ENCODE results near the gene H1-8. TPM values are rescaled to one million over a fixed set of nuclear protein-coding genes. Genes with fewer than 3 reads are reported as not detected.

The H1-8 gene
- total RNA-seq, 1 experiment from 2014 or later: not detected

- in situ Hi-C loops (cut with HindIII; ENCODE audit: low pct_unique_long_range_greater_than_20kb, low sequenced_read_pairs): no loop called here
- DNase-seq (ENCODE audit: low read depth): no peak
Measured at GRCh38 chr3:129562803-129563202, 19.8 kb downstream of the H1-8 start.

DNA sequence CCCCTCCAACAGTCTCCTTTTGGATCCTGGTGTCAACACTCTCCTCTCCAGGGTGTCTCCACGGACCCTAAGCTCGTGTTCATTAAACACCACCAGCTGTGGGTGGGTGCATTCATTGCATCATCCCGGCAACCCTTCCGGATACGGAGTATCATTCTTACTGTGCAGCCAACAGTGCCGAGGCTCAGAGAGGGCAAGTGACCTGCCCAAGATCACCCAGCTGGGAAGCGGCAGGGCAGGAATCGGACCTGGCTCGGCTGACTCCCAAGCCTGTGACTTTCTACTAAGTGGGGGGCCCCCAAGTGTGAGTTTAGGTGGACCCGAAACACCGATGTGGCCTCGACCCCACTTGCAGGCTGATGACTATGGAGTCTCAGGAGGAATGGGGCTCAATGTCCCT, 20.4 kb downstream of the H1-8 start:
- no peak for DNase-seq (ENCODE audit: low read depth)
- in situ Hi-C loops (cut with HindIII; ENCODE audit: low pct_unique_long_range_greater_than_20kb, low sequenced_read_pairs): no loop called here

GRCh38 chr3:129563850-129564535, 21.0 kb downstream of the H1-8 start:
- in situ Hi-C loops (cut with HindIII; ENCODE audit: low pct_unique_long_range_greater_than_20kb, low sequenced_read_pairs): no loop called here
- no peak for DNase-seq (ENCODE audit: low read depth)

DNA sequence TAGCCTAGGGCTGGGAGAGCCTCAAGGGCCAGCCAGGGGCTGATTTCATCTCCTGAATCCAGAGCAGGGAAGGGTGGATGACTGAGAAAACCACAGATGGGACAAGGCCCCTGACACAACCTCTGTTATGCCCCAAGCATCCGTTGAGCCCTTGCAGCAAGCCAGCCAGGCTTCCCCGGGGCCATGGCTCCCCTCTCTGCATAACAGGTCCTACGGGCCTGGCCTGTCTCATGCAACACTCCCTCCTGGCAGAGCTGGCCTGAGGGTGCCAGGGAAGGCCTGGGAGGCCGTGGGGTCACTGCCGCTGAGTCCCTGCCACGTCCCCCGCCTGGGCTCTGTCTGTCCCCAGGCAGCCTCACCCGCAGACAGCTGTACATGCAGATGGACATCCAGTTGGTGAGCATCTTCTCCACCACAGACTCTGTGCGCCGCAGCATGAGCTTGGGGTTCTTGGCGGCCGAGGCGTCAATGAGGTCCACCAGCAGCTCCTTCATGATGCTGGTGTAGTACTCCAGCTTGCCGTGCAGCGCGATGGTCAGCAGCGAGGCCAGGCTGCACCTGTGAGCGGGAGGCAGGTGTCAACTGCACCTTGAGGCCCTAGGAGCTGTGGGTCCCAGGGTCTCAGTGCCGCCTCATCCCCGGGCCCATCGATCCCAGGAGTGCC, 22.1 kb downstream of the H1-8 start:
- in situ Hi-C loops (cut with HindIII; ENCODE audit: low pct_unique_long_range_greater_than_20kb, low sequenced_read_pairs): no loop called here
- no peak for DNase-seq (ENCODE audit: low read depth)

GRCh38 chr3:129565902-129566301, 22.9 kb downstream of the H1-8 start:
- in situ Hi-C loops (cut with HindIII; ENCODE audit: low pct_unique_long_range_greater_than_20kb, low sequenced_read_pairs): no loop called here
- DNase-seq (ENCODE audit: low read depth): no peak

GRCh38 chr3:129567176-129567705, 24.3 kb downstream of the H1-8 start:
- in situ Hi-C loops (cut with HindIII; ENCODE audit: low pct_unique_long_range_greater_than_20kb, low sequenced_read_pairs): no loop called here
- no peak for DNase-seq (ENCODE audit: low read depth)

DNA sequence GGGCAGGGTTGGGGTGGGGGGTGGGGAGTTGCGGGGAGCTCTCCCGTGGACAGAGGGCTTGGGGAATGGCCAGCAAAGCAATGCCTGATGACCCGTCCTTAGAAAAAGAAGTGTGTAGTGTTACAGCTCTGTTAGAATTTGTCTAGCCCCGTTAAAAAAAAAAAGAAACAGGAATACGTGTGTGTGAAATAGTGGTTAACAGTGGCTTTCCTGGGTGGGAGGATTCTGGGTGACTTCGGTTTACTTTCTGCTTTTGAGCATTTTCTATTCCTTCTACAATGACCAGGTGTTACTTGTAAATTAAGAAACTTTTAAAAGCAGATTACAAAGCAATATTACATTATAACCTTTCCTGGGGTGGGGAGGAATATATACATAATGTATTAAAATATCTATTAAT, 25.0 kb downstream of the H1-8 start:
- DNase-seq (ENCODE audit: low read depth): no peak

DNA sequence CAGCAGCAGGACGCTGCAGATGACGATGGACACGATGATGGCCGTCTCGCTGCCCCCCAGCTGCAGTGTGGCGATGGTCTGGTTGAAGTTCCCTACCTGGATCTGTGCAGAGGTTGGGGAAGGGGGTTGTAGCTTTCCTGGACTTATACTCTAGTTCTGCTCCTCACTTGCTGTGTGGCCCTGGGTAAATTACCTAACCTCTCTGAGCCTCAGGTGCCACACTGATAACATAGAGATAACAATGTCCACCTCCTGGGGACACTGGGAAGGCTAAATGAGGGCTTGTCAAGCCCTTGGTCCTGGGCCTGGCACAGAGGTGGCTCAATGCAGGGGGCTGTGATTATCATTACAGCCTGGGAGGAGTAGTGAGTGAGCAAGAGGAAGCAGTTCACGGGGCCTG, 26.9 kb downstream of the H1-8 start:
- in situ Hi-C loops (cut with HindIII; ENCODE audit: low pct_unique_long_range_greater_than_20kb, low sequenced_read_pairs): no loop called here
- DNase-seq (ENCODE audit: low read depth): no peak

More for the DNA sequence above, 25.0 kb downstream of the H1-8 start:
- in situ Hi-C loops (cut with HindIII; ENCODE audit: low pct_unique_long_range_greater_than_20kb, low sequenced_read_pairs): no loop called here

DNA sequence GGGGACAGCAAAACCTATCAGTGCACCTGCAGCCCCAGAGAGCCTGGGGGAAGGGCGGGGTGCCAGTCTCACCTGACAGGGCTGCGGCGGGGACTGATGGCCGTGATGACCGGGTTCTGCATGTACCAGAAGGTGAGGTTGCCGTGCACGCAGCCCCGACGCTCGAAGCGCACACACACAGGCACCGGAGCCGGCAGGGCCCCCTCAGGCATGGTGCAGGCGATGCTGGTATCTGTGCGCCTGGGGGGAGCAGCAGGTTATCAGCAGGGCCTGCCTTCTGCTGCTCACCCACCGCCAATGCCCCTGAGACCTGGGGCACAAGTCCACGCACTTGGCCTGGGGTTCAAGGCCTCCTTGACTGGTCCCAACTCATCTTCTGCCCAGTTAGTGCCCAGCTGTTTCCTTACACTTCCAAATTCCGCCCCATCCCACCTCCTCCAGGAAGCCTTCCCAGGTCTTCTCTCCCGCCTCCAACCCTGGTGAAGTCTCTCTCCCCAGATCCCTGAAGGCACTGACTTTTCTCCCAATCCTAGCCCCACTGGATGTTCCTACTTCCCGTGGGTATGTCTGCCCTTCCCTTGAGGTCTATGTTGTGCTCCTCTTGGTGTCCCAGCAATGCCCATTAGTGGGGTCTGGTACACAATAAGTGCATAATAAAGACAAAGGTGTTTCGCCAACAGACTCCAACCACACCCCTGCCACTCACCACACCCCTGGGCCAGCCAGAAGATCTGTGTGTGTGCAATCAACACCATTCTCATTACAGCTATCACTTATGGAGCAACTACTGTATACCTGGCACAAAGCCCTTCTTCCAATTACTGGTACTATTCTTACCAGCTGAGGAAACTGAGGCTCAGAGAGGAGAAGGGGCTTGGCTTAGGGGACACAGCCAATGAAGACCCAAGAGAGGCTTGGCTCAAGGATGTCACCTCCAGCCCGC, 28.9 kb downstream of the H1-8 start:
- DNase-seq (ENCODE audit: low read depth): no peak
- in situ Hi-C loops (cut with HindIII; ENCODE audit: low pct_unique_long_range_greater_than_20kb, low sequenced_read_pairs): no loop called here

- in situ Hi-C loops (cut with HindIII; ENCODE audit: low pct_unique_long_range_greater_than_20kb, low sequenced_read_pairs): no loop called here
- DNase-seq (ENCODE audit: low read depth): no peak
Measured at GRCh38 chr3:129572603-129573002, 29.6 kb downstream of the H1-8 start.

DNA sequence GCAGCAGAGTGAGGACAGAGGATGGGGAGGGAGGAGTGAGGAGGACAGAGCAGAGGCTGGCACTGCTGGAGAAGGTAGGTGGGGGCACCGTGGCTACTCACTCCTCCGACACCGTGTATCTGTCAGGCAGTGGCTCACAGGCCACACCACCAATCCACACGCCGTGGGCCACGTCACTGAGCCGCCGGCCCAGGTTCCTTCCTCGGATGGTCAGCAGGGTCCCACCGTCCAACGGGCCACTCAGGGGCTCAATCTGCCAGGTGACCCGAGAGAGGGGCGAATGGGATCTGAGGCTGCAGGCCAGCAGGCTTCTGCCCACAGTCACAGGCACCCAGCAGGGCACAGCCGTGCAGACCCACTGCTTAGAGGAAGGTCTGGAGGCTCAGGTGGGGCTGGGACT, 30.5 kb downstream of the H1-8 start:
- DNase-seq (ENCODE audit: low read depth): no peak
- in situ Hi-C loops (cut with HindIII; ENCODE audit: low pct_unique_long_range_greater_than_20kb, low sequenced_read_pairs): no loop called here

DNA sequence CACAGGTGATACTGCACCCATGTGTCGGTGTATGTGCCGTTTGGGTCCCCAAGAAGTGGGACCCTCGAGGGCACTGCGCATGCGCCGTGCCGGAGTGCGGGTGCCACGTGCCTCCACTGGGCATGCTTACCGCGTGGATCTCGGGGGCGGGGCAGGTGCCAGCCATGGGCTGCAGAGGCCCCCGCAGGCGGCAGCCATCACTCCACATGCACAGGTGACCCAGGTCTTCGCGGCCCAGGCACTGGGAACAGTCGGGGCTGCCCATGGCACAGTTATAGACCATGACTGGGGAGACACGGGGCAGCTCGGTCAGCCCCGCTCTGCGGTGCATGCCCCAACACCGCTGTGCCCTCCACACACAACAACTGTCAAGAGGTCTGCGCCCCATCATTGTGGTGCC, 31.2 kb downstream of the H1-8 start:
- no peak for DNase-seq (ENCODE audit: low read depth)
- in situ Hi-C loops (cut with HindIII; ENCODE audit: low pct_unique_long_range_greater_than_20kb, low sequenced_read_pairs): no loop called here

DNA sequence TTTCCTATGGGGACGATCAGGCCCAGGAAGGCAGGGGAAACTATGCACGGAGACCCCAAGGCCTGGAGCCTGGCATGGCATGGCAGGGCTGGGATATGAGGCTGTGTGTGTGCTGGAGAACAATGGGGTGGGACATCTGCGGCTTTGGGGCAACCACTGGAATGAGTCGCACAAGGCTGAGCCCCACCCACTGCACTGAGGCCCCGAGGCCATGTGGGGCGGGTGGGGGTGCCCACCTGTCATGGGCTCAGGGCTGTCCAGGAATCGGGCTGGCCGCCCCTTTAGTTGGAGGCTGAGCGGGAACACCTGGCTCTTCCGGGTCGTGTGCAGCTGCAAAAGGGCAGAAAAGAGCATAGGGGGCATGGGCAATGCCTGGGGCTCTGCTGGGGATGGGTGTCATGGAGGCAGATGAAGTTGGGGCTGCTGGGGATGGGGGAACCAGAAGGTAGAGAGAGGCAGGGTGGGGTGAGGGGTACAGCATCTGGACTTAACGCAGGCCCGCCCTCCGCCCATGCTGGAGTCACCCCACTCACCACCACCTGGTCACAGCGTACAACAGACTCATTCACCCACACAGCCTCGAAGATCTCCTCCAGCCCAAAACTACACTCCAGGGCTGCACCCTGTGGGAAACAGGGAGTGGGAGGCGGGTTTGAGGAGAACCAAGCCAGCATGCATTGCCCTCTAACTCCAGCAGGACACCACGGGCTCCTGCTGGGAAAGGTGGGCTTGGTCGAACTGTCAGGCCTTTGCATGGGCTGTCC, 32.4 kb downstream of the H1-8 start:
- in situ Hi-C loops (cut with HindIII; ENCODE audit: low pct_unique_long_range_greater_than_20kb, low sequenced_read_pairs): no loop called here

DNA sequence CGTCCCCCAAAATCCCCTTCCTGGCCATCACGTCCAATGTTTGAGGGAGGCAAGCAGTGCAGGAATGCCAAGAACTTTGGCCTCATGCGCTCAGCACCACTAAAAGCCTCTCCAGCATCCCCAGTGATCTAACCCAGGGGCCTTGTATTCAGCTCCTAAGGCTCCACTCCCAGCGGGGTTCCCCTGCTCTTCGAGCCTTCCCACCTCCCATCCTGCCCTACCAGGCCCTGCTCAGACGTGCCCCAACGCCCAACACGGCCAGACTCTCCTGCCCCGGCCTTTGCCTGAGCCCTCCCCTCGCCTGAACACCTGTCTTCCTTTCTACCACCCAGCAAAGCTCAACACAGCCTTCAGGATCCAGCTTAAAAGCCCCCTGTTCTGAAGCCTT, 33.0 kb downstream of the H1-8 start:
- in situ Hi-C loops (cut with HindIII; ENCODE audit: low pct_unique_long_range_greater_than_20kb, low sequenced_read_pairs): no loop called here
- DNase-seq (ENCODE audit: low read depth): no peak

More for the DNA sequence above, 32.4 kb downstream of the H1-8 start:
- no peak for DNase-seq (ENCODE audit: low read depth)

- no peak for DNase-seq (ENCODE audit: low read depth)
- in situ Hi-C loops (cut with HindIII; ENCODE audit: low pct_unique_long_range_greater_than_20kb, low sequenced_read_pairs): no loop called here
Measured at GRCh38 chr3:129576514-129577352, 33.8 kb downstream of the H1-8 start.

GRCh38 chr3:129577366-129577765, 34.4 kb downstream of the H1-8 start:
- no peak for DNase-seq (ENCODE audit: low read depth)
- in situ Hi-C loops (cut with HindIII; ENCODE audit: low pct_unique_long_range_greater_than_20kb, low sequenced_read_pairs): no loop called here
